ENCODE data around the gene MYO16.

MYO16 gene

GRCh38 chr13:109123971-109124370, 494.6 kb downstream of the MYO16 start:
- no peak overlapping the region for H3K4me3 ChIP-seq (ENCODE audit: low read depth, low read length)
- peak; percentile 9 for TF ChIP-seq CTCF (conservative IDR thresholded peaks at IDR 0.05; ENCODE audit: low read depth, low read length)
- peak; percentile 30 for DNase-seq (ENCODE audit: low read depth)

GRCh38 chr13:109126178-109126577, 496.8 kb downstream of the MYO16 start:
- no peak overlapping the region for H3K4me3 ChIP-seq (ENCODE audit: low read depth, low read length)
- no peak for DNase-seq (ENCODE audit: low read depth)
- TF ChIP-seq CTCF (conservative IDR thresholded peaks at IDR 0.05; ENCODE audit: low read depth, low read length): no peak

- DNase-seq (ENCODE audit: low read depth): no peak
- no peak overlapping the region for H3K4me3 ChIP-seq (ENCODE audit: low read depth, low read length)
- no peak for TF ChIP-seq CTCF (conservative IDR thresholded peaks at IDR 0.05; ENCODE audit: low read depth, low read length)
These were observed 497.7 kb downstream of the MYO16 start for GRCh38 chr13:109126891-109127641.

- no peak overlapping the region for H3K4me3 ChIP-seq (ENCODE audit: low read depth, low read length)
- no peak for DNase-seq (ENCODE audit: low read depth)
- no peak for TF ChIP-seq CTCF (conservative IDR thresholded peaks at IDR 0.05; ENCODE audit: low read depth, low read length)
These were observed 498.7 kb downstream of the MYO16 start for GRCh38 chr13:109128121-109128520.

- no peak for TF ChIP-seq CTCF (conservative IDR thresholded peaks at IDR 0.05; ENCODE audit: low read depth, low read length)
- no peak for DNase-seq (ENCODE audit: low read depth)
- no peak overlapping the region for H3K4me3 ChIP-seq (ENCODE audit: low read depth, low read length)
These were observed 500.9 kb downstream of the MYO16 start for GRCh38 chr13:109130093-109130835.

GRCh38 chr13:109131698-109132257, 502.4 kb downstream of the MYO16 start:
- DNase-seq (ENCODE audit: low read depth): peak; percentile 91
- H3K4me3 ChIP-seq (ENCODE audit: low read depth, low read length): no peak overlapping the region
- TF ChIP-seq CTCF (conservative IDR thresholded peaks at IDR 0.05; ENCODE audit: low read depth, low read length): no peak
